ENCODE measurements around the gene MED14. TPM values are rescaled to one million over a fixed set of nuclear protein-coding genes. Genes with fewer than 3 reads are reported as not detected.

The MED14 gene
- total and polyA plus RNA-seq, 2 of the 13 experiments (the other 11 are each of a cell fraction or from before 2014, with no cell fraction given): 10.2 to 16.3 TPM

GRCh38 chrX:40735325-40736169 is at the start of gene MED14 (continued):
- no peak for TF ChIP-seq TEAD2 (CRISPR knock-in tag; IDR thresholded peaks at IDR 0.05)
- peak; percentile 77 for TF ChIP-seq GABPA (IDR thresholded peaks at IDR 0.05; ENCODE audit: low read depth, low read length)
- TF ChIP-seq GABPA (CRISPR knock-in tag; IDR thresholded peaks at IDR 0.05; ENCODE audit: low read depth): peak; percentile 89
- no peak for TF ChIP-seq ZNF569 (CRISPR knock-in tag; IDR thresholded peaks at IDR 0.05; ENCODE audit: borderline replicate concordance)
- no peak for TF ChIP-seq ZNF670 (CRISPR knock-in tag; IDR thresholded peaks at IDR 0.05; ENCODE audit: borderline replicate concordance)
- no peak for TF ChIP-seq REXO4 (CRISPR knock-in tag; IDR thresholded peaks at IDR 0.05; ENCODE audit: borderline replicate concordance)
- TF ChIP-seq MXD4 (CRISPR knock-in tag; IDR thresholded peaks at IDR 0.05): no peak
- TF ChIP-seq, protein P1, sequence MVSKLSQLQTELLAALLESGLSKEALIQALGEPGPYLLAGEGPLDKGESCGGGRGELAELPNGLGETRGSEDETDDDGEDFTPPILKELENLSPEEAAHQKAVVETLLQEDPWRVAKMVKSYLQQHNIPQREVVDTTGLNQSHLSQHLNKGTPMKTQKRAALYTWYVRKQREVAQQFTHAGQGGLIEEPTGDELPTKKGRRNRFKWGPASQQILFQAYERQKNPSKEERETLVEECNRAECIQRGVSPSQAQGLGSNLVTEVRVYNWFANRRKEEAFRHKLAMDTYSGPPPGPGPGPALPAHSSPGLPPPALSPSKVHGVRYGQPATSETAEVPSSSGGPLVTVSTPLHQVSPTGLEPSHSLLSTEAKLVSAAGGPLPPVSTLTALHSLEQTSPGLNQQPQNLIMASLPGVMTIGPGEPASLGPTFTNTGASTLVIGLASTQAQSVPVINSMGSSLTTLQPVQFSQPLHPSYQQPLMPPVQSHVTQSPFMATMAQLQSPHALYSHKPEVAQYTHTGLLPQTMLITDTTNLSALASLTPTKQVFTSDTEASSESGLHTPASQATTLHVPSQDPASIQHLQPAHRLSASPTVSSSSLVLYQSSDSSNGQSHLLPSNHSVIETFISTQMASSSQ (IDR thresholded peaks at IDR 0.05; ENCODE audit: low read depth): no peak
- TF ChIP-seq, protein P1 (CRISPR knock-in tag; IDR thresholded peaks at IDR 0.05; ENCODE audit: borderline replicate concordance): no peak
- no peak for TF ChIP-seq TSC22D2 (CRISPR knock-in tag; IDR thresholded peaks at IDR 0.05; ENCODE audit: borderline replicate concordance)
- TF ChIP-seq, protein P2, sequence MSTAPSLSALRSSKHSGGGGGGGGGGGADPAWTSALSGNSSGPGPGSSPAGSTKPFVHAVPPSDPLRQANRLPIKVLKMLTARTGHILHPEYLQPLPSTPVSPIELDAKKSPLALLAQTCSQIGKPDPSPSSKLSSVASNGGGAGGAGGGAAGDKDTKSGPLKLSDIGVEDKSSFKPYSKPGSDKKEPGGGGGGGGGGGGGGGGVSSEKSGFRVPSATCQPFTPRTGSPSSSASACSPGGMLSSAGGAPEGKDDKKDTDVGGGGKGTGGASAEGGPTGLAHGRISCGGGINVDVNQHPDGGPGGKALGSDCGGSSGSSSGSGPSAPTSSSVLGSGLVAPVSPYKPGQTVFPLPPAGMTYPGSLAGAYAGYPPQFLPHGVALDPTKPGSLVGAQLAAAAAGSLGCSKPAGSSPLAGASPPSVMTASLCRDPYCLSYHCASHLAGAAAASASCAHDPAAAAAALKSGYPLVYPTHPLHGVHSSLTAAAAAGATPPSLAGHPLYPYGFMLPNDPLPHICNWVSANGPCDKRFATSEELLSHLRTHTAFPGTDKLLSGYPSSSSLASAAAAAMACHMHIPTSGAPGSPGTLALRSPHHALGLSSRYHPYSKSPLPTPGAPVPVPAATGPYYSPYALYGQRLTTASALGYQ (CRISPR knock-in tag; IDR thresholded peaks at IDR 0.05): no peak
- TF ChIP-seq NFAT5 (CRISPR knock-in tag; IDR thresholded peaks at IDR 0.05): no peak
- TF ChIP-seq DMAP1 (CRISPR knock-in tag; IDR thresholded peaks at IDR 0.05): peak; percentile 55; the same call in 1 of the 2 replicates
- TF ChIP-seq TCF7 (IDR thresholded peaks at IDR 0.05; ENCODE audit: low read depth): no peak
- TF ChIP-seq RFX5 (IDR thresholded peaks at IDR 0.05; ENCODE audit: low read depth, low read length): peak; percentile 38; the same call in 1 of the 2 replicates
- TF ChIP-seq KDM5A (IDR thresholded peaks at IDR 0.05; ENCODE audit: borderline replicate concordance, low read length): no peak
- TF ChIP-seq NFATC3 (CRISPR knock-in tag; IDR thresholded peaks at IDR 0.05): no peak
- no peak for TF ChIP-seq ZC3H13 (CRISPR knock-in tag; IDR thresholded peaks at IDR 0.05)
- no peak for TF ChIP-seq ZSCAN20 (CRISPR knock-in tag; IDR thresholded peaks at IDR 0.05; ENCODE audit: borderline replicate concordance)

Data from HepG2 (cell line).